ENCODE measurements around the gene CHST13. TPM values are rescaled to one million over a fixed set of nuclear protein-coding genes. Genes with fewer than 3 reads are reported as not detected.

Gene CHST13
- total and polyA plus RNA-seq, 4 donors = 0.28 to 0.44 (median 0.30) TPM; not detected in 1

DNA sequence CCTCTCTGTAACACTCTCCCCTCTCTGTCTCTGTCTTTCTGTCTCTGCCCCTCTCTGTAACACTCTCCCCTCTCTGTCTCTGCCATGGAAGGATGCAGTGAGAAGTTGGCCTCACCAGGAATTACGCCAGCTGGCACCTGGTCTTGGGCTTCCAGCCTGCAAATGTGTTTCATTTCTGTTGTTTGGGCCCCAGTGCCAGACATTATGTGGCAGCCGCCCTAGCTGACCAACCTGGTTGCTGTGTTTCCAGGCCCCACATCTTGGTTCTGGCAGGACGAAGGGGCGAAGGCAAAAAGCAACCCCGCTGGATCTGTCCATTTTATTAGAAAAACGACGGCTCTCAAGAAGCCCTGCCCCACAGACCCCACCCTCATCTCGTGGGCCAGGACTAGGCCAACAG, 43.1 kb upstream of the CHST13 start:
- H3K4me3 ChIP-seq (ENCODE audit: low read depth, low read length) = no peak overlapping the region
- peak in 2 of 6 donors; percentile 60 to 87 for DNase-seq (ENCODE audit: low read depth in 4 of 6, low spot score in 6 of 6)
- peaks cover 32% of the 10 kb centered on the region for H3K4me1 ChIP-seq (ENCODE audit: control insufficient read depth, insufficient read depth, low read length)
- H3K27ac ChIP-seq (ENCODE audit: low read depth, low read length) = no peak overlapping the region
- WGBS (ENCODE audit: insufficient coverage) = 55% methylated on average over 3 of the region's 8 CpGs
- no peaks in the 10 kb centered on the region for H3K9me3 ChIP-seq (ENCODE audit: control insufficient read depth, insufficient read depth, low read length)
- H3K36me3 ChIP-seq (ENCODE audit: control insufficient read depth, insufficient read depth, low read length) = no peaks in the 10 kb centered on the region
- H3K27me3 ChIP-seq (ENCODE audit: control insufficient read depth, insufficient read depth, low read length) = no peaks in the 10 kb centered on the region

DNA sequence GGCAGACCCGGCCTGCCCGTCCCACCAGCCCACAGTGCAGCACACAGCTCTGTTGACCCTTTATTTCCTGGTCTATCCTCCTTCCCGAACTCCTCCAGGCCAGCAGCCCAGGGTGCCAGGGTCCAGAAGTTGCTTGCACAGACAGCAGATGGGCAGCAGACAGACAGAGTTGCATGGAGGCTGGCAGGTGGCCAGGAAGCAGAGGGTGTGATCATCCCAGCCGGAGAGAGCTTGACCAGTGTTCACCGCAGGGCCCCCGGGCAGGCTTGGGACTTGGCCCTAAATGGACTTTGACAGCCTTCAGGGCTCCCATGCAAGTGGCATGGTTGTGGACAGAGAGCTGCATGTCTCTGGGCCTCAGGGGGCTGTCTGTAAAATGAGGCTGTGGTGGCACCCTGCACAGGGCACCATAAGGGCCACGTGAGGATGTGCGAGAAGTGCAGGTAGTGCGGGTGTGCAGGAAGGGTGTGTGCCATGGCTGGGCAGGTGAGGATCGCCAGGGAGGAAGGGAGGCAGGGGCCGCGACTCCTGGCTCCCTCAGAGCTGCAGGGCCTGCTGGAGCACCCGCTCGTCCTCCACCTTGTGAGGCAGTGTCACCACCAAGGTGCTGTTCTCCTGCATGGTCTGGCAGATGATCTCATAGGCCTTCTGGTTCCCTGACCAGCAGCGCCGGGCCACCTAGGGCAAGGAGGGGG, 42.0 kb upstream of the CHST13 start:
- Histone ChIP-seq H3K4me3 (ENCODE audit: low read depth, low read length) (no peak overlapping the region), H3K9me3 (ENCODE audit: control insufficient read depth, insufficient read depth, low read length) (no peaks in the 10 kb centered on the region), H3K36me3 (ENCODE audit: control insufficient read depth, insufficient read depth, low read length) (no peaks in the 10 kb centered on the region), H3K27me3 (ENCODE audit: control insufficient read depth, insufficient read depth, low read length) (no peaks in the 10 kb centered on the region), H3K4me1 (ENCODE audit: control insufficient read depth, insufficient read depth, low read length) (peaks cover 33% of the 10 kb centered on the region), H3K27ac (ENCODE audit: low read depth, low read length) (no peak overlapping the region)
- 74% methylated on average over 16 of the region's 16 CpGs for WGBS (ENCODE audit: insufficient coverage)
- peak in 1 of 6 donors; percentile 34 for DNase-seq (ENCODE audit: low read depth in 4 of 6, low spot score in 6 of 6)

DNA sequence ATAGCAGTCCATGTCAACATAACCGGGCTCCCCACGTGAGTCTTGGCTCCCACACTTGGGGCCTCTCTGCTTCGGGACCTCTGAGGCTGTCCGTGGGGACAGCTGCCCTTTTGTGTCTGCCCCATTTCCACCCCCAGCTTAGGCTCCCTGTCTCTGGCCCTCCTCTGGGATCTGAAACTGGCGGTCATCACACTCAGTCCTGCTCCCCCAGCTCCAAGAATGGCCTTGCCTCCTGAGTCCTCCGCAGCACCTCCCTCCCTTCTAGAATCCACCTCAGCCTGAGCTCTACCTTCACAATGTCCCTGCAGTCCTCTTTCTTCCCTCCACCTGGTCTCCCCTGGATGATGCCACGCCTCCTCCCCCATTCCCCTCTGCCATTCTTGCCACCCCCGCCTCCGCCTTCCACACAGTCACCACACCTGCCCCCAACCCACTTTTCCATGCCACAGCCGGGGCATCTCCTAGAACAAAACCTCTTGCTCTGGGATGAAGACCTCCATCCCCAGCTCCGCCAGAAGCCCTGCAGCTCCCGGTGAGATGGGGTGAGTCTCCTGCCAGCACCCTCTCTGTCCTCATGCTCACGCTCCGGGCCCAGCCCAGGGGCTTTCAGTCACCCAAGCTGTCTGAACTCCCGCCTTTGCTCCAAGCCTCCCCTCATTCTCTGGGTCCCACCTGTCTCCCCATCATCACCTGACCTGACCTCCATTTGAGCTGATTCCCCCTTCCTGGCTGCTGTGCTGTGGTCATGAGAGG, 41.3 kb upstream of the CHST13 start:
- Histone ChIP-seq H3K4me3 (ENCODE audit: low read depth, low read length) (no peak overlapping the region), H3K27ac (ENCODE audit: low read depth, low read length) (no peak overlapping the region), H3K27me3 (ENCODE audit: control insufficient read depth, insufficient read depth, low read length) (no peaks in the 10 kb centered on the region), H3K9me3 (ENCODE audit: control insufficient read depth, insufficient read depth, low read length) (no peaks in the 10 kb centered on the region), H3K36me3 (ENCODE audit: control insufficient read depth, insufficient read depth, low read length) (no peaks in the 10 kb centered on the region), H3K4me1 (ENCODE audit: control insufficient read depth, insufficient read depth, low read length) (peaks cover 40% of the 10 kb centered on the region)
- 98% methylated on average over 14 of the region's 15 CpGs for WGBS (ENCODE audit: insufficient coverage)
- no peak for DNase-seq (ENCODE audit: low read depth in 4 of 6, low spot score in 6 of 6)

DNA sequence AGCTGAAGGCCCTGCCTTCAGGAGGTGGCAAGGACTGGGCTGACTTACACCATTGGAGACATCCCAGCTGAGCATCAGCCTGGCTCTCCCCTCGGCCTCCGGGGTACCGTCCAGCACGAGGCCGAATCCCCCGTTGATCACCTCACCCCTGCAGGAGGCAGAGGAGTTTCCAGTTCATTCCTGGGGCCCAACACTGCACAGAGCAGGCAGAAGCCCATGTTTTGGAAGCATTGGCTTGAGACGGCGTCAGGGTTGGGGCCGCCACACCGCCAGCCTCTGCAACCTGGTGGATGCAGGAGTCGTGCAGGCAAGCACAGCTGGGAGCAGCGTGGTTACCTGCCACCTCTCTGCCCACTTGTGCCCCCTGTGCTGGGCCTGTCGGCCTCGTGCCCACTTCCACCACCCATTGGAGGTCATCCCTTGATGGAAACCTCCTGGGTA, 40.6 kb upstream of the CHST13 start:
- H3K4me1 ChIP-seq (ENCODE audit: control insufficient read depth, insufficient read depth, low read length) = peaks cover 40% of the 10 kb centered on the region
- no peaks in the 10 kb centered on the region for H3K27me3 ChIP-seq (ENCODE audit: control insufficient read depth, insufficient read depth, low read length)
- no peak overlapping the region for H3K27ac ChIP-seq (ENCODE audit: low read depth, low read length)
- no peak overlapping the region for H3K4me3 ChIP-seq (ENCODE audit: low read depth, low read length)
- DNase-seq (ENCODE audit: low read depth in 4 of 6, low spot score in 6 of 6) = no peak
- no peaks in the 10 kb centered on the region for H3K9me3 ChIP-seq (ENCODE audit: control insufficient read depth, insufficient read depth, low read length)
- H3K36me3 ChIP-seq (ENCODE audit: control insufficient read depth, insufficient read depth, low read length) = no peaks in the 10 kb centered on the region
- WGBS (ENCODE audit: insufficient coverage) = 89% methylated on average over 13 of the region's 14 CpGs

DNA sequence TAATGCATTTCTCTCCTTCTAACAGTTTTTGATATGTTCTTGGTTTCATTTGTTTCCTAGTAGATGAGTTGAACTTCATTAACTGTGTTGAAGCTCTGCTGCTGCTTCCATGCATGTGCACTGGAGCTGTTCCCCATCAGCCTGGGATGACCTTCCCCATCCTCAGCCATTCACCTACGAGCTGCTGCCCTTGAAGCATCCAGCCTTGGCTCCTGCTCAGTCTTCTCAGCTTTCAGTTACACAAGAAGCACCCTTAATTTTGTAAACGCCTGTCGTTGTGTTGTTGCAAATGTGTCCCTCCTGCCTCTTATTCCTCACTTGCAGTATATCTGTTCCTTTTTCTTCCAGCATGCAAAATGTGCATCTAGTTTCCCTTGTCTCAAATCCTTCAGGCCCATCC, 39.8 kb upstream of the CHST13 start:
- Histone ChIP-seq H3K27ac (ENCODE audit: low read depth, low read length) (no peak overlapping the region), H3K36me3 (ENCODE audit: control insufficient read depth, insufficient read depth, low read length) (no peaks in the 10 kb centered on the region), H3K9me3 (ENCODE audit: control insufficient read depth, insufficient read depth, low read length) (no peaks in the 10 kb centered on the region), H3K27me3 (ENCODE audit: control insufficient read depth, insufficient read depth, low read length) (no peaks in the 10 kb centered on the region), H3K4me1 (ENCODE audit: control insufficient read depth, insufficient read depth, low read length) (peaks cover 40% of the 10 kb centered on the region), H3K4me3 (ENCODE audit: low read depth, low read length) (no peak overlapping the region)
- DNase-seq (ENCODE audit: low read depth in 4 of 6, low spot score in 6 of 6) = no peak
- 77% methylated on average over 3 of the region's 3 CpGs for WGBS (ENCODE audit: insufficient coverage)

DNA sequence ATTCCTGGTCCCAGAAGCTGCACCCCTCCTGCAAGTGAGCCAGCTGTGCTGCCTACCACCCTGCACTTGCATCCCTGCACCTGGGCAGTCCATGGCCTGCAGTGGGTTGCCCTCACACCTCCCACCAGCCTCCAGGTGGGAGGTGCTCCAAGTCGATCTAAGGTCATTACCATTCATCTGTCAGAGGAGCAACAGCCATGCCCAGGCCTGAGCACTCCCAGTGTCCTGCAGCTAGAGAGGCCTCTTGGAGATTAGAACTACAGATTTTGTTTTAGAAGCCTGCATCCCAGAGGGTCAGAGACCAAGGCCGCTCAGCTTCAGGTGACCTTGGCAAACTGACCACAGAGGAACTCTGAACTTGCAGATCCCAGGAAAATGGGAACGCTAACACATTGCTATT, 39.3 kb upstream of the CHST13 start:
- H3K9me3 ChIP-seq (ENCODE audit: control insufficient read depth, insufficient read depth, low read length) = no peaks in the 10 kb centered on the region

DNA sequence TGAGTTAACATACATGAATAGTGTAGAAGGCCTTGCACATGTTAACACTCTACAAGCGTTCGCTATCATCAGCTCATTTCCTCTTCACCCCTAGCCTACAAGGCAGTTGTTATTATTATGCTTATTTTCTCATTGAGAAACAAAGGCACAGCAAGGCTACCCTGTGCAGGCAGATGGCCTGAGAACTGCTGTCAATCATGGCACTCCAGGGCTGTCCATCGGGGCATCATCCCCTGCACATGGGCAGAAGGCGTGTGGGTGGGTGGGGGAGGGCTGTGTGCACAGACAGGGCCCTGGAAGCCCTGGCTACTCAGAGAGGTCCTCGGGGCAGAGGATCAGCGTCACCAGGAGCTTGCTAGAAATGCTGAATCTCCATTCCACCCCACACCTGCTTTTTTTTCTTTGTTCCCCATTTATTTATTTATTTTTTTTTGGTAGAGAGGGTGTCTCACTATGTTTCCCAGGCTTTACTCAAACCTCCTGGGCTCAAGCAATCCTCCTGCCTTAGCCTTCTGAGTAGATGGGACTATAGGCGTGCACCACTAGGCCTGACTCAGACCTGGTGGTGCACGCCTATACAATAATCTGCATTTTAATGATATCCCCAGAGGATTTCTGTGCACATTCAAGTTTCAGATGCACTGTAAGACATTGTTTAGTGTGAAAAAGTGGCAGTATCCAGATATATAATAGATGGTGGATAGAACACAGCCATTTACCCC, 38.6 kb upstream of the CHST13 start:
- 20% methylated on average over 1 of the region's 8 CpGs for WGBS (ENCODE audit: insufficient coverage)
- Histone ChIP-seq H3K4me3 (ENCODE audit: low read depth, low read length) (no peak overlapping the region), H3K27ac (ENCODE audit: low read depth, low read length) (no peak overlapping the region), H3K36me3 (ENCODE audit: control insufficient read depth, insufficient read depth, low read length) (no peaks in the 10 kb centered on the region), H3K9me3 (ENCODE audit: control insufficient read depth, insufficient read depth, low read length) (no peaks in the 10 kb centered on the region), H3K27me3 (ENCODE audit: control insufficient read depth, insufficient read depth, low read length) (no peaks in the 10 kb centered on the region), H3K4me1 (ENCODE audit: control insufficient read depth, insufficient read depth, low read length) (peaks cover 34% of the 10 kb centered on the region)
- no peak for DNase-seq (ENCODE audit: low read depth in 4 of 6, low spot score in 6 of 6)

More for the DNA sequence above, 39.3 kb upstream of the CHST13 start:
- Histone ChIP-seq H3K27me3 (ENCODE audit: control insufficient read depth, insufficient read depth, low read length) (no peaks in the 10 kb centered on the region), H3K36me3 (ENCODE audit: control insufficient read depth, insufficient read depth, low read length) (no peaks in the 10 kb centered on the region), H3K27ac (ENCODE audit: low read depth, low read length) (no peak overlapping the region), H3K4me3 (ENCODE audit: low read depth, low read length) (no peak overlapping the region), H3K4me1 (ENCODE audit: control insufficient read depth, insufficient read depth, low read length) (peaks cover 40% of the 10 kb centered on the region)
- DNase-seq (ENCODE audit: low read depth in 4 of 6, low spot score in 6 of 6) = no peak
- 67% methylated on average over 2 of the region's 3 CpGs for WGBS (ENCODE audit: insufficient coverage)

DNA sequence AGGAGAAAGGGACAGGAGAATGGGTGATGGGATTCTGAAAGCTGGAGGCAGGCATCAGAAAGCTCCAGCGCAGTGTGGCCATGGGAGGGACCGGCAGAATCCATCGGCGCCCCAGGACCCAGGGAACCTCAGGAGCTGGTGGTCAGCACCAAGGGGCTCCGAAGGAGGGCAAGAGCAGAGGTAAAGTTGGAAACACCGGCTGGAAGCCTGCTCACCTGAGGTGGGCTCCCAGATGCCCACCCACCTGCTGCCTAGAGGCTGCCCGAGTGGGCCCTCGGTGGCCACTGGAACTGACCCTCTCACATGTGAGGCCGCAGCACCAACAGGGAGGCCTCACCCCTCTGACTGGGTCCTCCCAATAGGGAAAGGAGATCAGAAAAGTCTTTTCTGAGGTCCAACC, 38.0 kb upstream of the CHST13 start:
- Histone ChIP-seq H3K4me1 (ENCODE audit: control insufficient read depth, insufficient read depth, low read length) (peaks cover 29% of the 10 kb centered on the region), H3K36me3 (ENCODE audit: control insufficient read depth, insufficient read depth, low read length) (no peaks in the 10 kb centered on the region)

DNA sequence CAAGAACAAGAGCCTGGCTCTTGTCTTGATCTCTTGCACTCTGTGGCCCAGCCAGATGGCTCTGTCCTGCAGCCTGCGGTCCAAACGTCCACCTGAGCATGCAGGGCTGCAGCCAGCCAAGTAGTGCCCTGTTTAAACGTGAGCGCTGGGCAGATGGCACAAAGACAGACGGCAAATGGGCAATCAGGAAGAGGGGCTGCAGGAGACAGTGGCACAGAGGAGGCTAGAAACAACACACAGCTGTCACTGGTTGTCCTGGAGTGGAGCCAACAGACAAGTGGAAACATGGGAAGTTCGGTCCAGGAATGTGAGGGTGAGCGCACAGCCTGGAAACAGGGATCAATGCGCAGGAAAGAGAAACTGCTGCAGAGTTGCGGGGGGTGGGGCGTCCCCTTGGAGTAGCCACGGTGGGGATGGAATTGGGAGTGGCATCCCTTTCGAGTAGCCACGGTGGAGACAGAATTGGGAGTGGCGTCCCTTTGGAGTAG, 37.6 kb upstream of the CHST13 start:
- DNase-seq (ENCODE audit: low read depth in 4 of 6, low spot score in 6 of 6) = peak in 2 of 6 donors; percentile 22 to 74
- H3K4me1 ChIP-seq (ENCODE audit: control insufficient read depth, insufficient read depth, low read length) = peaks cover 24% of the 10 kb centered on the region

More for the DNA sequence above, 38.0 kb upstream of the CHST13 start:
- DNase-seq (ENCODE audit: low read depth in 4 of 6, low spot score in 6 of 6) = no peak
- H3K9me3 ChIP-seq (ENCODE audit: control insufficient read depth, insufficient read depth, low read length) = no peaks in the 10 kb centered on the region
- no peak overlapping the region for H3K27ac ChIP-seq (ENCODE audit: low read depth, low read length)
- H3K4me3 ChIP-seq (ENCODE audit: low read depth, low read length) = no peak overlapping the region
- 92% methylated on average over 9 of the region's 9 CpGs for WGBS (ENCODE audit: insufficient coverage)
- H3K27me3 ChIP-seq (ENCODE audit: control insufficient read depth, insufficient read depth, low read length) = no peaks in the 10 kb centered on the region

More for the DNA sequence above, 37.6 kb upstream of the CHST13 start:
- H3K27ac ChIP-seq (ENCODE audit: low read depth, low read length) = no peak overlapping the region
- H3K36me3 ChIP-seq (ENCODE audit: control insufficient read depth, insufficient read depth, low read length) = no peaks in the 10 kb centered on the region
- no peak overlapping the region for H3K4me3 ChIP-seq (ENCODE audit: low read depth, low read length)
- no peaks in the 10 kb centered on the region for H3K27me3 ChIP-seq (ENCODE audit: control insufficient read depth, insufficient read depth, low read length)
- whole genome bisulfite sequencing (ENCODE audit: insufficient coverage) = 70% methylated on average over 13 of the region's 14 CpGs
- no peaks in the 10 kb centered on the region for H3K9me3 ChIP-seq (ENCODE audit: control insufficient read depth, insufficient read depth, low read length)
